GM21717 (cell line): Measurements from ENCODE around the gene KRTAP9-4.
"Not testable (repeated sequence)": the region's sequence is repeated elsewhere in the genome, so short reads cannot be mapped to it uniquely, and the experiment has no call there.

Experiments
- ATAC-seq: cut with Tn5 transposase; IDR thresholded peaks from one replicate; pipeline ENCODE4 v1.9.1; 2021; ENCODE audit warnings: mild to moderate bottlenecking, moderate library complexity; ENCODE audit not compliant: unreplicated experiment

KRTAP9-4 gene, protein sequence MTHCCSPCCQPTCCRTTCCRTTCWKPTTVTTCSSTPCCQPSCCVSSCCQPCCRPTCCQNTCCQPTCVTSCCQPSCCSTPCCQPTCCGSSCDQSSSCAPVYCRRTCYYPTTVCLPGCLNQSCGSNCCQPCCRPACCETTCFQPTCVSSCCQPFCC

GRCh38 chr17:41249637-41250240, at the start of gene KRTAP9-4:
Gene KRTAP9-4 (plus strand): TSS chr17:41249687. CDS start chr17:41249721, 34 bp downstream.
- ATAC-seq, result not testable (repeated sequence)

DNA sequence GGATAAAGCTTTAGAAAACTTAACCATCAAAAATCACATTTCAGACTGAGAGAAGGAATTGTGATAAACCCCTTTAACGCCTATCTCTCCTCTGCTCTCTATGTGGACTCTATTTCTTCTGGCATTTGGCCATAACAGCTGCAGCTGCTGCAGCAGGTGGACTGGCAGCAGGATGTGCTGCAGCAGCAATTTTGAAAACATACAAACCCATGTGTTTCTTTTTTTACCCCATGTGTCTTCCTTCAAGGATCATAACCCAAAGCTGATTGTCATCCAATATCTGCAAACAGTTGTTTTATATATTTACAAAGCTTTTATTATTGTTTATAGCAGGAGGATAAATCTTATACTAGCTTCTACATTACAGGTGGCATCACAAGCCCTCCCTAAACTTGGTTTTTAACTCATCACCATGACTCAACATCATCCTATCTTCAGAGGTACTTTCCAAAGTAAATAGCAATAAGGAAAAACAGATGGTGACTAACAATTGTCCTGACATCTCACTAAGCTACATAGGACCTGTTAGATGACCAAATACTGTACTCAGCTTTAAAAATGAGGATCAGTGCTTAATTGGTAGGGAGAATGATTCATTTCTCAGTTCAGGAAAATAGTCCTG, 37.5 kb upstream of the KRTAP9-4 start:
- ATAC-seq, result no peak

- ATAC-seq, result no peak
Measured at GRCh38 chr17:41212524-41213169, 36.8 kb upstream of the KRTAP9-4 start.

- no peak for ATAC-seq
Measured at GRCh38 chr17:41215681-41216080, 33.8 kb upstream of the KRTAP9-4 start.

DNA sequence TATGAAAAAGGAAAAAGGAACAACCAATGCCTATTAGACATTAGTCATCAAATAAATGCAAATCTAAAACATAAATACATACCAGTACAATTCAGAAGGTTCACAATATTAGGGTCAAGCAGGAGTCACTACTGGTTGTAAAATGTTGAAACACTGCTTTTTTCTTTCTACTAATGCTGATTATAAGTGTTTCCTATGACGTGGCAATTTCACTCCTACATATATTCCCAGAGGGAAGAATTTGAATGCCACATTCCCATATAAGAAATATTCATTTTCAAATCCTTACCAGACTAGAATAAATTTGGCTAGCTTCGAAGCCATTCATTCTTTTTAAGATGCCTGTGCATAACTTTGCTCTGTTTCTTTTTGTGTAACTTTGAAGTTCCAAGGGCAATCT, 25.7 kb upstream of the KRTAP9-4 start:
- ATAC-seq, result no peak

DNA sequence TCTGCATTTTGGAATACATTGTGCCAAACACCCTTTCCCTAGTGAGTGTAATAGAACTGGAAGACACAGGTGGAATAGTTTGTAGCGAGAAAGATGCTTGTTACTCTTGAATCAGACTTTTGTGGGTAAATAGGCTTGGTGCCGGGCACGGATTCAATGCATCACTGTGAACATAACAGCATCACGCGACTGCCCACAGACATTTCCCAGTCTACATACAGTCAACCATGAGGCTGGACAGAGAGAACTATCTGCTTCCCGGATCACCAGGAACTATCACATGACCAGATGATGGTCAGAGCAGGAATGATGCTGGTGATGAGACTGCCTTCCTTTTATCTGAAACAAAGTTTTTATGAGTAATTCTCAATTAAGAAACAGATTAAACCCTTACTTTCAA, 23.4 kb upstream of the KRTAP9-4 start:
- no peak for ATAC-seq

DNA sequence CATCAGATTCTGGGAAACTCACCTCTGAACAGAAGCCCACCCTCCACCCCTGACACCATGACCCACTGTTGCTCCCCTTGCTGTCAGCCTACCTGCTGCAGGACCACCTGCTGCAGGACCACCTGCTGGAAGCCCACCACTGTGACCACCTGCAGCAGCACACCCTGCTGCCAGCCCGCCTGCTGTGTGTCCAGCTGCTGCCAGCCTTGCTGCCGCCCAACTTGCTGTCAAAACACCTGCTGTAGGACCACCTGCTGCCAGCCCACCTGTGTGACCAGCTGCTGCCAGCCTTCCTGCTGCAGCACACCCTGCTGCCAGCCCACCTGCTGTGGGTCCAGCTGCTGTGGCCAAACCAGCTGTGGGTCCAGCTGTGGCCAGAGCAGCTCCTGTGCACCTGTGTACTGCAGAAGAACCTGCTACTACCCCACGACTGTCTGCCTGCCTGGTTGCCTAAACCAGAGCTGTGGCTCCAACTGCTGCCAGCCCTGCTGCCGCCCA, 22.8 kb upstream of the KRTAP9-4 start, which contains the start of gene KRTAP9-2:
Gene KRTAP9-2 (plus strand): TSS at position 51 of the 498 bp plus-strand sequence. CDS start 7 bp downstream, at position 58.
- not testable (repeated sequence) for ATAC-seq

GRCh38 chr17:41230094-41230493, 19.4 kb upstream of the KRTAP9-4 start:
- ATAC-seq, result no peak

- no peak for ATAC-seq
Measured at GRCh38 chr17:41231731-41232130, 17.8 kb upstream of the KRTAP9-4 start.

DNA sequence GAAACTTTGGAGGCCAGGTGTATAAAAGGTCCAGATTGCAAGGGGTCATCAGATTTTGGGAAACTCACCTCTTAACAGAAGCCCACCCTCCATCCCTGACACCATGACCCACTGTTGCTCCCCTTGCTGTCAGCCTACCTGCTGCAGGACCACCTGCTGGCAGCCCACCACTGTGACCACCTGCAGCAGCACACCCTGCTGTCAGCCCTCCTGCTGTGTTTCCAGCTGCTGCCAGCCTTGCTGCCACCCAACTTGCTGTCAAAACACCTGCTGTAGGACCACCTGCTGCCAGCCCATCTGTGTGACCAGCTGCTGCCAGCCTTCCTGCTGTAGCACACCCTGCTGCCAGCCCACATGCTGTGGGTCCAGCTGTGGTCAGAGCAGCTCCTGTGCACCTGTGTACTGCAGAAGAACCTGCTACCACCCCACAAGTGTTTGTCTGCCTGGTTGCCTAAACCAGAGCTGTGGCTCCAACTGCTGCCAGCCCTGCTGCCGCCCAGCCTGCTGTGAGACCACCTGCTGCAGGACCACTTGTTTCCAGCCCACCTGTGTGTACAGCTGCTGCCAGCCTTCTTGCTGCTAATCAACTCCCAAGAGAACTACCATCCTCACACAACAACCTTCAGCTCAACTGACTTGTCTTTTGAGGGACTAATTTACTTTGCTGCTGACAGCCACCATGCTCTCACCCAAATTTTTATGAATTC, 16.9 kb upstream of the KRTAP9-4 start, which contains the start of gene KRTAP9-3:
Gene KRTAP9-3 (plus strand): TSS at position 51 of the 707 bp plus-strand sequence. CDS start 53 bp downstream, at position 104.
- ATAC-seq, result not testable (repeated sequence)

GRCh38 chr17:41237116-41237515, 12.4 kb upstream of the KRTAP9-4 start:
- not testable (repeated sequence) for ATAC-seq

GRCh38 chr17:41237949-41238437, 11.5 kb upstream of the KRTAP9-4 start, which contains the start of gene KRTAP9-8:
Gene KRTAP9-8 (plus strand): TSS chr17:41237999. CDS start chr17:41238052, 53 bp downstream.
- ATAC-seq, result not testable (repeated sequence)

DNA sequence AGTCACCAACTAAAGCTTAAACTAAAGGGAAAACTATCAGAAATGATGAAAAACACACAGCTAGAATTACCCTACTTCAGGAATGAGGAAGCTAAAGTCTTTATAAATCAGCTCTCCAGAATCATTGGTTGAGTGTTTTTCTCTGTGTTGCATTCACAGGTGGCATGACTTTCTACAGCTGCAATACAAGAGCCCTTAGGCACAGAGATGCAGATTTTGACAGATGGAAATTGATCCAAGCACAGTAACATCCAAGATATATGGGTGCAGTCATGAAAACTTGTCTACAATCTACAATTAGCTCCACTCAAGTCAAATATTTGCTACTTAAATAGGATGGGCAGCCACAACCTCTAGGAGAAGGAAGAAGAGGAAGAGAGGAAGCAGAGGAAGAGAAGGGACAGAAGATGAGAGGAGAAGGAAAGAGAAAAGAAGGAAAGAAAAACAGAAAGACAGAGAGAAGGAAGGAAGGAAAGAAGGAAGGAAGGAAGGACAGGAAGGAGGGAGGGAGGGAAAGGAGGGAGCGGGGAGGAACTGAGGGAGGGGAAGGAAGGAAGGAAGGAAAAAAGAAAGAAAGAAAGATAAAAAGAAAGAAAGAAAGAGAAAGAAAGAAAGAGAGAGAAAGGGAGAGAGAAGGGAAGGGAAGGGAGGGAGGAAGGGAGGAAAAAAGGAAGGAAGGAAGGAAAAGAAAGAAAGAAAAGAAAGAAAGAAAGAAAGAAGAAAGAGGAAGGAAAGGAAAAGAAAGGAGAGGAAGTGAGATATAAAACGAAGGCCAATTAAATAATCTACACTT, 2.3 kb upstream of the KRTAP9-4 start:
- not testable (repeated sequence) for ATAC-seq

DNA sequence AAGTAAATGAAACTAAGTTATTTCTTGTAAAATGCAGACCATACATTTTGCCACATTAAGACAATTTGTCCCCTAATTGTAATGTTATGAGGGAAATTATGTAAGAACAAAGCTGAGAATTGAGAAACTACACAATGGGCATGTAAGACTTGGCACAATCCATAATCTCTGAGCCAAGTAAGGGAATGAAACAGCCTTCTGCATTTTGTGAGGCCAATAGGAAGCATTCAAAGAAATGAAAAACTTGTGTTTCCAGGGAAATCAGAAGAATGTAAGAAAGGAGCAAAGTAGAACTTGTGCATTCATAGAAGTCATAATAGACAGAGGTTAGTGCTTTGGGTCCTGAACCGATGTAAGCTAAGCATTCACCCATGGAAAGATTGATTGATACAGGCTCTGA, 1.8 kb downstream of the KRTAP9-4 start:
- ATAC-seq, result no peak

GRCh38 chr17:41254861-41255260, 5.4 kb downstream of the KRTAP9-4 start:
- no peak for ATAC-seq

GRCh38 chr17:41255381-41256290, 6.1 kb downstream of the KRTAP9-4 start, which contains the start of gene KRTAP9-9:
Gene KRTAP9-9 (plus strand): TSS chr17:41255384.
- ATAC-seq, result not testable (repeated sequence)

DNA sequence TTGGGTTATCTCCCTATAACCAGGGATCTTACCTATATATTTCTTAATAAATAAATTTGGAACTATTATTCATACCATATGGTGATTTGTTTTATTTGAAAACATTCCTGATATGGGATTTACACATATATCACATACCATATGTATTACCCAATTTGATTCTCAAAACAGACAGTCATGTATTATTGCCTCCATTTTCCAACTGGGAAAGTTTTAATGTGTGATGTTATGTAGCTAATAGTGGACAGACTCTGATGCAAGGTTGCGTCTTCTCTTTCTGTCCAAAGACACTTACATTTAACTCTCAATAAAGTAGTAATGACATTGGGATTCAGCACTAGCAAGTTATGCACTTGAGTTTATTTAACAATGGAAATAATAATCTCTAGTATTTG, 6.8 kb downstream of the KRTAP9-4 start:
- no peak for ATAC-seq

DNA sequence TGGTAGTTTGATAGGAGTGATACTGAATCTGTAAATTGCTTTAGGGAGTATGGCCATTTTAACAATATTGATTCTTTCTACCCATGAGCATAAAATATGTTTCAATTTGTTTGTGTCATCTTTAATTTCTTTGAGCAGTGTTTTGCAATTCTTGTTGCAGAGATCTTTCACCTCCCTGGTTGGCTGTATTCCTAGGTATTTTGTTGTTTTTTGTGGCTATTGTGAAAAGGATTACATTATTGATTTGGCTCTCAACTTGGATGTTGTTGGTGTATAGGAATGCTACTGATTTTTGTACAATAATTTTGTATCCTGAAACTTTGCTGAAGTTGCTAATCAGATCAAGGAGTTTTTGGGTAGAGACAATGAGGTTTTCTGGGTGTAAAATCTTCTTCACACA, 8.9 kb downstream of the KRTAP9-4 start:
- ATAC-seq, result no peak
